ENCODE data around the gene PALD1.

PALD1 gene

DNA sequence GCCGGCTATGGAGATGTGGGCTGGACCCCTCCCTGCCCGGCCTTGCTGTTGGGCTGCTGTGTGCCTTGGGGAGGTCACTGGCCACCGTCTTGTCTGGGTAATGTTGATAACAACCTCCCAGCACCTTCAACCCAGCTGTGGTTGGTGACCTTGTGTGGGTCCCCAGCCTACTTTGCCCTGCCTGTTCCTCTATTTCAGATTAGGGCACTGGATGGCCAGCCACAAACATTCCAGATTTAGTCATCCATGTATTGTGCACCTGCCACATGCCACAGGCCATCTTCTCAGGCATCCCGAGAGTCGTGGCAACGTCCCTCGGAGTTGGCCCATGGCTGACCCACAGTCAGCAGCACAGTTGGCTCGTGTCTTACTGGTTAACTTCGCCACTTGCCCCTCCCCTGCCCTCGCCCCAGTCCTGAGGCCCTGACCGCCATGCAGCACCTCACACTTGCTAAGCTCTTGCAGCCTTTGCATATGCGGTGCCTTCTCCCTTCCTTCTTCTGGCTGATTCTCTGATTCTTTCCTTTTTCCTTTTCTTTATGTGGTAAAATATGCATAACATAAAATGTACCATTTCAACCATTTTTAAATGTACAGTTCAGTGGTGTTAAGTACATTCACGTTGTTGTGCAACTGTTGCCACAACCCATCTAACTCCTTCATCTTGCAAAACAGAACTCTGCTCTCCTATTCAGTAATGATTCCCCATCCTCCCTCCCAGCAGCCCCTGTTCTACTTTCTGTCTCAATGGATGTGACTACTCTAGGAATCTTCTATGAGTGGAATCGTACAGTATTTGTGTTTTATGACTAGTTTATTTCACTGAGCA lies 63.4 kb downstream of the PALD1 start:
- FAIRE-seq: no peak
- no peak for DNase-seq (ENCODE audit: insufficient read length)
- TF ChIP-seq POLR2AphosphoS5 (IDR thresholded peaks at IDR 0.05; ENCODE audit: low read depth, low read length) (no peak), TAF1 (IDR thresholded peaks at IDR 0.05; ENCODE audit: borderline replicate concordance, low read depth, low read length) (no peak), POLR2A (IDR thresholded peaks at IDR 0.05; ENCODE audit: low read depth, low read length) (no peak)

DNA sequence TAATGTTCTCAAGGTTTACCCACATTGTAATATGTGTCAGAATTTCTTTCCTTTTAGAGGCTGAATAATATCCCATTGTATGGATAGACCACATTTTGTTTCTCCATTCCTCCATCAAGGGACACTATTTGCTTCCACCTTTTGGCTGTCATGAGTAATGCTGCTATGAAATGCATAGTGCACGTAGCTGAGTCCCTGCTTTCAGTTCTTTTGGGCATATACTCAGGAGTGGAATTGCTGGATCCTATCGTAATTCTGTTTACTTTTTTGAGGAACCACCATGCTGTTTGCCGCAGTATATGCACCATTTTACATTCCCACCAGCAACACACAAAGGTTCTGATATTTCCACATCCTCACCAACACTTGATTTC lies 64.0 kb downstream of the PALD1 start:
- TF ChIP-seq POLR2A (IDR thresholded peaks at IDR 0.05; ENCODE audit: low read depth, low read length) (no peak), TAF1 (IDR thresholded peaks at IDR 0.05; ENCODE audit: borderline replicate concordance, low read depth, low read length) (no peak), POLR2AphosphoS5 (IDR thresholded peaks at IDR 0.05; ENCODE audit: low read depth, low read length) (no peak)
- no peak for FAIRE-seq
- DNase-seq (ENCODE audit: insufficient read length): no peak

DNA sequence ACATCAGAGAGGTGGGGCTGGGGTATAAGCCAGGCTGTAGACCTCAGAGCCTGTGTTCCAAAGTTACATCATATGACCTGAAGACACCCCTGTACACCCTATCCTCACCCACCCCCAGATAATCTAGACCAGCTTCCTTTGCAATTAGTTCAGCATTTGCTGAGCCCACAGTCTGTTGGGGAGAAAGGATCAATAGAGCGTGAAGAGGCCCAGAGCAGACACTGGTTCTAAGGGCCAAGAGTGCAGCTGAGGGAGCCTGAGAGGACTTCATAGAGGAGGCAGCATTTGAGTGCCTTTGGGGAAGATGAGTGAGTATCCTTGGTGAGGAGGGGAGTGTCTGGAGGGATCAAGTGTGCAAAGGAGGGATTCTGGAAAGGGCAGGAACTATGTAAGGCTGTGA lies 65.3 kb downstream of the PALD1 start:
- FAIRE-seq (no peak), DNase-seq (ENCODE audit: insufficient read length) (no peak)
- TF ChIP-seq TAF1 (IDR thresholded peaks at IDR 0.05; ENCODE audit: borderline replicate concordance, low read depth, low read length) (no peak), POLR2AphosphoS5 (IDR thresholded peaks at IDR 0.05; ENCODE audit: low read depth, low read length) (no peak)

DNA sequence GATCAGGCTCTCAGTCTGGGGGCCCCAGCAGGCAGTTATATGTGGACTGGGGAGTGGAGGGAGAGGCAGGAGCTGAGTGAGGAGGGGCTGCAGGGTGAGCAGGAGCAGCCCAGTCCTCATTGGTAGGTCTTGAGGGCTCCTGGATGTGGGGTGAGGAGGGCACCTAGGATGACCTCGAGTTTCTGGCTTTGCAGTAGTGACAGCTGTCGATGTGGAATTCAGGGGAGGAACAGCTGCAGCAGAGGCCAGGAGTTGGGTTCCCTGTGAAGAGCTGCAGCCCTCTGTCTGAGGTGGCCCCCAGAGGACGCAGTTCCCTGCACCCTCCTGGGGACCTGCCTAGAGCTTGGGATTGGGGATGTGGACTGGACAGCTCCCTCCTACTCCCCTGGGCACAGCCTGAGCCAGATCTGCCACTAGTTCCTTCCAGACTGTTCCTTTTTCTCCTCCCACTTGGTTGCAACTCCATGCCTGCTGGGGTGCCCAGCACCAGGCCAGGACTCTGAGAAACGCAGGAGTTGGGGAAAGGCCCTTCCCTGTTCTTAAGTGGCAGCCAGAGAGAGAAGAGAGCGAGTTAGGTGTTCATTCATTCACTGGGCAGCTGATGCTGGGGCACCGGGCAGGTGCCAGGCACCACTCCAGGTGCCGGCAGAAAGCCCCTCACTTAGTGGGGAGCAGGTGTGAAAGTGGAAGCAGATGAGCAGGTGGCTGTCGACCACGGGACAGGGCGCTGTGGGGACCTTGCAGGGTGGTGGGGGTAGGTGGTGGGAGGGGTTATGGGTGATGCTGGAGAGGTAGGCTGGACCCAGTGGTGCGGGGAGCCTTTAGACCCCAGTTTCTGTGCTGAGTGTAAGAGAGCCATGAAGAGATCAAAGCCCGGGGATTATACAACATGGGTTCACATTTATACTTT lies 66.1 kb downstream of the PALD1 start:
- TF ChIP-seq POLR2AphosphoS5 (IDR thresholded peaks at IDR 0.05; ENCODE audit: low read depth, low read length) (no peak), POLR2A (IDR thresholded peaks at IDR 0.05; ENCODE audit: low read depth, low read length) (no peak), TAF1 (IDR thresholded peaks at IDR 0.05; ENCODE audit: borderline replicate concordance, low read depth, low read length) (no peak)
- no peak for DNase-seq (ENCODE audit: insufficient read length)
- FAIRE-seq: no peak

DNA sequence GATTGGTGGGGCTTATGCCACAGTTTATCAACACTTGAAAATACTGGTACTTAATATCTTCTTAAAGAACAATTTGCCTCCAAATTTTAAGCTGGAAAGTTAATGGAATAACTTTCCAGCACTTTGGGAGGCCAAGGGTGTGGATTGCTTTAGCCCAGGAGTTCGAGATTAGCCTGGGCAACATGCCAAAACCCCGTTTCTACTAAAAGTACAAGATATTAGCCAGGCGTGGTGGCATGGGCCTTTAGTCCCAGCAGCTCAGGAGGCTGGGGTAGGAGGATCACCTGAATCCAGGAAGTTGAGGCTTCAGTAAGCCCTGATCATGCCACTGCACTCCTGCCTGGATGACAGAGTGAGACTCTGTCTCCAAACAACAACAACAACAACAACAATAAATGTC lies 68.0 kb downstream of the PALD1 start:
- FAIRE-seq (no peak), DNase-seq (ENCODE audit: insufficient read length) (no peak)
- TF ChIP-seq TAF1 (IDR thresholded peaks at IDR 0.05; ENCODE audit: borderline replicate concordance, low read depth, low read length) (no peak), POLR2AphosphoS5 (IDR thresholded peaks at IDR 0.05; ENCODE audit: low read depth, low read length) (no peak), POLR2A (IDR thresholded peaks at IDR 0.05; ENCODE audit: low read depth, low read length) (no peak)

DNA sequence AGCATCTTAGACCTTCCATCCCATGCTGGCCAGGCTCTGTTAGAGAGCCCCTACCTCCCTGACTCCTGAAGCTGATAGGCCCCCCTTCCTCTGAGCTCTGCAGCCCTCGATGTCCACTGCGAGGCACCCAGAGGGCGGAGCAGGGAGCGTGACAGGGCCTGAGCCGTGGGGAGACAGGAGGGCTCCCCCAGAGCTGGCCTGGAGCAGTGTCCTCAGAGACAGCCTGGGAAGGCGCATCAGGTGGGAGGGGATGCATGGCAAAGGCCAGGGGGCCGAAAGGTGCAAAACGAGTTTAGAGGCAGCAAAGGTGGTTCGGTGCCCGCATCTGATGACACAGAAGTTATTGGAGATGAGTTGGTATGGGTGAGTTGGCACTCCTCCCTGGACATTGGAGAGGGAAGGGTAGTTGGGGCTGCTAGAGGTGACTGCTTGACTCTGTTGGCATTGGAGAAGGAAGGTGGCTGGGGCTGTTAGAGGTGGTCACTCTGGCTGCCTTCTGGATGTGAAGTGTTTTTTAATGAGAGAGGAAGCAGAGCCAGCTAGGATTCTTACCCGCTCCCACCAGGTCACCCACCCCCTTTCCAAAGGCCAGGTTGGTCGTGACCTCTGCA lies 70.9 kb downstream of the PALD1 start:
- TF ChIP-seq TAF1 (IDR thresholded peaks at IDR 0.05; ENCODE audit: borderline replicate concordance, low read depth, low read length) (no peak), POLR2AphosphoS5 (IDR thresholded peaks at IDR 0.05; ENCODE audit: low read depth, low read length) (no peak), POLR2A (IDR thresholded peaks at IDR 0.05; ENCODE audit: low read depth, low read length) (no peak)
- no peak for FAIRE-seq
- DNase-seq (ENCODE audit: insufficient read length): no peak

DNA sequence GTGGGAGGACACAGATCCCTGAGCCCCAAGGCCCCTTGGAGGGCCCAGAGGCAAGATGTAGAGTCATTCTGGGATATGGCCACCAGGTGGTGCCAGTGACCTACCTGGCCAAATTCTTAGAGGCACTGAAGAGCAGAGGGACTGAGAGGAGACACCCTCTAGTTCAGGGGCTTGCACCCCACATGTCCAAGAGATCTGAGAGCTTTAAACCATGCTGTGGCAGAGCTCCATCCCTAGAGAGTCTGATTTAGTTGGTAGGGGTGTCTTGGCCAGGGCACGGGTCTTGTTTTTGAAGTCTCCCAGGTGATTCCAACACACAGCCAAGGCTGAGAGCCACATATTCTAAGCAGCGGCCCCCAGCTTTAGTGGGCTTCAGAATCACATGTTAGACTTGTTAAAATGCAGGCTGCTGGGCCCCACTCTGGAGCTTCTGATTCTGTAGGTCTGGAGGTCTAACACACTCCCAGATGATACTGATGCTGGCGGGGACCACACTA lies 71.4 kb downstream of the PALD1 start:
- peak; percentile 78 for FAIRE-seq
- DNase-seq (ENCODE audit: insufficient read length): peak; percentile 74
- TF ChIP-seq POLR2AphosphoS5 (IDR thresholded peaks at IDR 0.05; ENCODE audit: low read depth, low read length): no peak
- no peak for TF ChIP-seq POLR2A (IDR thresholded peaks at IDR 0.05; ENCODE audit: low read depth, low read length)
- TF ChIP-seq TAF1 (IDR thresholded peaks at IDR 0.05; ENCODE audit: borderline replicate concordance, low read depth, low read length): no peak

DNA sequence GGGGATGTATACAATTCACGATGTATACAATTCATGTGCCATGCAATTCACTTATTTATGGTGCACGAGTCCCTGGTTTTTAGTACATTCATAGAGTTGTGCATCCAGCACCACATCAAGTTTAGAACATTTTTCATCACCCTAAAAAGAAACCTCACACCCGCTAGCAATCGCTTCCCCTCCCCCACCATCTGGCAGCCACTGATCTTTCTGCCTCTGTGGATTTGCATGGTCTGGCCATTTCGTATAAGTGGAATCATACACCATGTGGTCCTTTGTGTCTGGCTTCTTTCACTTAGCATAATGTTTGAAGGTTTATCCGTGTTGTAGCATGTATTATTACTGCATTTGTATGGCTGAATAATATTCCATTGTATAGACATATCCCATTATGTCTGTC lies 71.9 kb downstream of the PALD1 start:
- TF ChIP-seq POLR2A (IDR thresholded peaks at IDR 0.05; ENCODE audit: low read depth, low read length): no peak
- no peak for FAIRE-seq

DNA sequence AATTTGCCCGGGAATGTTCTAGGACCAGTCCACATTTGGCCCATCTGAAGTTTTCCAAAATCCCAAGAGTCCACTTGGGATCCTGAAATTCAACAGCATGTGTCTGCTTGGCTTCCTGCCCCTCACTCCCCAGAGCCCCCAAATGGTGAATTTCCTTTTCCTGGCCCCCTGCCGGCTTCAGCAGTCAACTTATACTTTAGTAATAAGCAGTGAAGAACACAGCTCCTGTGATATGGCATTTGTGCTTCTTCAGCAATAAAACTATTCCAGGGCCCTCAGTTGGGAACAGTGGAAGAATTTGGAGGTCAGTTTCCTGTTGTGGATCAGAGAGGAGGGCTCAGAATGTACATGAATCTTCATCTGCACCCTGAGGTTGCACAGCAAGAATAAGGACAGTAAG lies 72.9 kb downstream of the PALD1 start:
- DNase-seq (ENCODE audit: insufficient read length): no peak
- FAIRE-seq: no peak
- TF ChIP-seq POLR2AphosphoS5 (IDR thresholded peaks at IDR 0.05; ENCODE audit: low read depth, low read length) (no peak), POLR2A (IDR thresholded peaks at IDR 0.05; ENCODE audit: low read depth, low read length) (no peak), TAF1 (IDR thresholded peaks at IDR 0.05; ENCODE audit: borderline replicate concordance, low read depth, low read length) (no peak)

More for the DNA sequence above, 71.9 kb downstream of the PALD1 start:
- no peak for DNase-seq (ENCODE audit: insufficient read length)

DNA sequence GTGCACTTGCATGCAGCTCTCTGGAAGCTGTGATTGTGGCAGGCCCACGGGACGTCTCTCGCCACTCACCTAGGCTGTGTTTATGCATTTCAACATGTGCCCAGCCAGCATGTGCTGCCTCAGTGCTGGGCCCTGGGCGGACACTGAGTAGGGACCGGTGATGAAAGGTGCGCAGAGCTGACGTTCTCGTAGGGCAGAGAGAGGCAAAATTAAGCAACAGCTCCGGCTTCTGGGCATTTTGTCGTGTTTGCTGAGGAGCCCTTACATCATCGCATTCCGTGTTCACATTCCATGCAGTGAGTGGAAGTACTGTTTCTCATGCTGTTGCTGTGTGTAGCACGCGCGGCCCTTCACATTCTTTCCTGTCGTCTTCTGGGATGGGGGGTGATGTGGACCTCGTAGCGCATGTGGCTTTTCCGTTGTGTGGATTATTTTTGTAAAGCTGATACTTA lies 73.4 kb downstream of the PALD1 start:
- DNase-seq (ENCODE audit: insufficient read length) (no peak), FAIRE-seq (no peak)
- no peak for TF ChIP-seq POLR2AphosphoS5 (IDR thresholded peaks at IDR 0.05; ENCODE audit: low read depth, low read length)
- no peak for TF ChIP-seq POLR2A (IDR thresholded peaks at IDR 0.05; ENCODE audit: low read depth, low read length)
- TF ChIP-seq TAF1 (IDR thresholded peaks at IDR 0.05; ENCODE audit: borderline replicate concordance, low read depth, low read length): no peak

DNA sequence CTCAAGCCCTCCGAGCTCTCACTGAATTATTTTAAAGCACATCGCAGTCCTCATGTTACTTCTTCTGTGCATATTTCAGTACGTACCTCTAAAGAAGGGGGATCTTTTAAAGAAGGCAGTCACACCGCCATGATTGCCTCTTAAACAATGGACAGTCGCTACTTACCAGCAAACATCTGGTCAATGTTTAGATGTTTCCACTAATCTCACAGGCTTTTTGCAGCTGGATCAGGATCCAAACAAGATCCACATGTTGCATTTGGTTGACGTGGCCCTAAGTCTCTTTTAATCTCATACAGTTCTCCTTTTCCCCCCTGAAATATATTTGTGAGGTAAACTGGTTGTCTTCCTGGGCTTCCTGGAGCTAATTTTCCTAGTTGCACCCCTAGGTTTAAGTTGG lies 74.0 kb downstream of the PALD1 start:
- DNase-seq (ENCODE audit: insufficient read length) (no peak), FAIRE-seq (no peak)
- TF ChIP-seq POLR2A (IDR thresholded peaks at IDR 0.05; ENCODE audit: low read depth, low read length) (no peak), POLR2AphosphoS5 (IDR thresholded peaks at IDR 0.05; ENCODE audit: low read depth, low read length) (no peak), TAF1 (IDR thresholded peaks at IDR 0.05; ENCODE audit: borderline replicate concordance, low read depth, low read length) (no peak)

Data from GM12892 (cell line).